Measurements from ENCODE around the gene NUP210. TPM values are rescaled to one million over a fixed set of nuclear protein-coding genes. Genes with fewer than 3 reads are reported as not detected.

NUP210 gene
- total RNA-seq, 1 donor from 2014 or later, result 1.4 TPM

GRCh38 chr3:13370055-13370454, 50.1 kb downstream of the NUP210 start:
- H3K4me1 Mint-ChIP-seq (ENCODE audit: unreplicated experiment), result peaks cover 2% of the 10 kb centered on the region
- H3K4me3 Mint-ChIP-seq (ENCODE audit: unreplicated experiment), result no peak overlapping the region
- no peaks in the 10 kb centered on the region for H3K9me3 Mint-ChIP-seq (ENCODE audit: unreplicated experiment)
- no peak for TF ChIP-seq CTCF (IDR thresholded peaks at IDR 0.05)
- no peak for DNase-seq (ENCODE audit: extremely low spot score, unreplicated experiment)
- H3K27ac Mint-ChIP-seq (ENCODE audit: unreplicated experiment), result no peak overlapping the region
- H3K27me3 Mint-ChIP-seq (ENCODE audit: unreplicated experiment), result peaks cover 5% of the 10 kb centered on the region
- H3K36me3 Mint-ChIP-seq (ENCODE audit: unreplicated experiment), result no peaks in the 10 kb centered on the region

GRCh38 chr3:13368834-13369233, 51.3 kb downstream of the NUP210 start:
- no peak for TF ChIP-seq CTCF (IDR thresholded peaks at IDR 0.05)
- H3K36me3 Mint-ChIP-seq (ENCODE audit: unreplicated experiment), result no peaks in the 10 kb centered on the region
- peaks cover 7% of the 10 kb centered on the region for H3K4me1 Mint-ChIP-seq (ENCODE audit: unreplicated experiment)
- H3K27me3 Mint-ChIP-seq (ENCODE audit: unreplicated experiment), result peaks cover 5% of the 10 kb centered on the region
- H3K9me3 Mint-ChIP-seq (ENCODE audit: unreplicated experiment), result no peaks in the 10 kb centered on the region
- no peak overlapping the region for H3K27ac Mint-ChIP-seq (ENCODE audit: unreplicated experiment)
- no peak for DNase-seq (ENCODE audit: extremely low spot score, unreplicated experiment)
- no peak overlapping the region for H3K4me3 Mint-ChIP-seq (ENCODE audit: unreplicated experiment)

GRCh38 chr3:13367728-13368127, 52.4 kb downstream of the NUP210 start:
- no peaks in the 10 kb centered on the region for H3K9me3 Mint-ChIP-seq (ENCODE audit: unreplicated experiment)
- no peak overlapping the region for H3K4me3 Mint-ChIP-seq (ENCODE audit: unreplicated experiment)
- H3K36me3 Mint-ChIP-seq (ENCODE audit: unreplicated experiment), result no peaks in the 10 kb centered on the region
- no peak for DNase-seq (ENCODE audit: extremely low spot score, unreplicated experiment)
- H3K27ac Mint-ChIP-seq (ENCODE audit: unreplicated experiment), result no peak overlapping the region
- peaks cover 7% of the 10 kb centered on the region for H3K4me1 Mint-ChIP-seq (ENCODE audit: unreplicated experiment)
- TF ChIP-seq CTCF (IDR thresholded peaks at IDR 0.05), result no peak
- H3K27me3 Mint-ChIP-seq (ENCODE audit: unreplicated experiment), result peaks cover 8% of the 10 kb centered on the region

- Mint-ChIP-seq H3K27me3 (ENCODE audit: unreplicated experiment) (peaks cover 8% of the 10 kb centered on the region), H3K27ac (ENCODE audit: unreplicated experiment) (no peak overlapping the region), H3K4me3 (ENCODE audit: unreplicated experiment) (no peak overlapping the region), H3K9me3 (ENCODE audit: unreplicated experiment) (no peaks in the 10 kb centered on the region), H3K36me3 (ENCODE audit: unreplicated experiment) (no peaks in the 10 kb centered on the region), H3K4me1 (ENCODE audit: unreplicated experiment) (peaks cover 7% of the 10 kb centered on the region)
- DNase-seq (ENCODE audit: extremely low spot score, unreplicated experiment), result no peak
- no peak for TF ChIP-seq CTCF (IDR thresholded peaks at IDR 0.05)
These were observed 54.4 kb downstream of the NUP210 start for GRCh38 chr3:13365390-13366379.

- H3K4me3 Mint-ChIP-seq (ENCODE audit: unreplicated experiment), result no peak overlapping the region
- H3K4me1 Mint-ChIP-seq (ENCODE audit: unreplicated experiment), result peaks cover 5% of the 10 kb centered on the region
- H3K27ac Mint-ChIP-seq (ENCODE audit: unreplicated experiment), result no peak overlapping the region
- DNase-seq (ENCODE audit: extremely low spot score, unreplicated experiment), result no peak
- no peaks in the 10 kb centered on the region for H3K36me3 Mint-ChIP-seq (ENCODE audit: unreplicated experiment)
- H3K9me3 Mint-ChIP-seq (ENCODE audit: unreplicated experiment), result no peaks in the 10 kb centered on the region
- TF ChIP-seq CTCF (IDR thresholded peaks at IDR 0.05), result no peak
- H3K27me3 Mint-ChIP-seq (ENCODE audit: unreplicated experiment), result peaks cover 8% of the 10 kb centered on the region
These were observed 55.4 kb downstream of the NUP210 start for GRCh38 chr3:13364602-13365271.
